Gastroesophageal sphincter (tissue), 3 donors: ENCODE measurements around the gene SLC7A6OS.

Experiments used
- EP300 ChIP-seq: sonication (generic); formaldehyde crosslinking; IDR thresholded peaks from one replicate; pipeline ENCODE4 v1.6.1; 2017; ENCODE audit warnings: antibody characterized with exemption, mild to moderate bottlenecking
- POLR2A ChIP-seq, 2 donors: fragments of 450-650 bp; IDR thresholded peaks; one replicate each; pipeline ENCODE4 v1.6.1; 2017; ENCODE audit warnings: antibody characterized with exemption in 2 of 2, mild to moderate bottlenecking in 2 of 2, moderate library complexity in 1 of 2
- POLR2AphosphoS5 ChIP-seq: sonication (generic); formaldehyde crosslinking; IDR thresholded peaks from one replicate; pipeline ENCODE4 v1.6.1; 2017; ENCODE audit warnings: antibody characterized with exemption
- TF ChIP-seq, protein P1 (sequence below), 4 experiments: fragments of 200-600 bp in 2 of 4; fragments of 450-650 bp in 2 of 4; sonication (generic) in 1 of 4; IDR thresholded peaks; one replicate each; pipeline ENCODE4 v1.5.1; 2017 to 2019; ENCODE audit warnings: antibody characterized with exemption in 4 of 4, mild to moderate bottlenecking in 2 of 4, moderate library complexity in 2 of 4

DNA sequence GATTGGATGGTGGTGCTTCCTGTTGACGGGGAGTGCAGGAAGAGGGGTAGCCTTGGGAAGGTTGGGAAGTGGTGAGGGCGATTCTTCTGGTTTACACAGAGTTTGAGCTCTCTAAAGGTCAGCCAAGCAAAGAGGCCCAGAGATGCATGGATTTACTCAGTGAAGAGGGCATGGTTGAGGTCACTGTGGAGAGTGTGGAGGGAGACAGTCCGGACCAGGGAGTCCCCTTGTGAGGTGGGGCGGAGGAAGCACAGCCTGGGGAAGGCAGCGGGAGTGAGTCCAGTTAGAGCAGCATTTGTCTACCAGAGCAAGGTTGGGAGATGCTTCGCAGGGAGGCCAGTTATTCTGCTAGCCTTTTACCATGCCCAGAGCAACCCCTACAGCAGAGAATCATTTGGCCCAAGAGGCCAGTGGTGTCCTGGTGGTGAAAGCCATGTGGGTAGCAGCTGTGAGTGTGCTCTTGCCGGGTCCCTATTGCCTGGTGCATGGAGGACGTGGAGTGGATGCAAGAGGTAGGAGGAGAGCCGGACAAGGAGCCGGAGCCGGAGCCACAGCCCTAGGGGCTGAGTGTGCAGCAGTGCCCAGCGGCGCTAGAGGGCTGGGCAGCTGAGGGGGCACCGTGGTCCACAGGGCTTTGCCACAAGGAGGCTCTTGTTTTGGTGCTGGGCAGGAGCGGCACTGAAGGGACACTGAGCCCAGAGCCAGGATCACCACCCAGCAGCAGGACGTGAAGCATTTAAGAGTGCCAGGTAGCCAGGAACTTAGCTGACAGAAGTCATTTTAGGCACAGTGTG is 27.8 kb upstream of the SLC7A6OS start:
- TF ChIP-seq, protein P1, sequence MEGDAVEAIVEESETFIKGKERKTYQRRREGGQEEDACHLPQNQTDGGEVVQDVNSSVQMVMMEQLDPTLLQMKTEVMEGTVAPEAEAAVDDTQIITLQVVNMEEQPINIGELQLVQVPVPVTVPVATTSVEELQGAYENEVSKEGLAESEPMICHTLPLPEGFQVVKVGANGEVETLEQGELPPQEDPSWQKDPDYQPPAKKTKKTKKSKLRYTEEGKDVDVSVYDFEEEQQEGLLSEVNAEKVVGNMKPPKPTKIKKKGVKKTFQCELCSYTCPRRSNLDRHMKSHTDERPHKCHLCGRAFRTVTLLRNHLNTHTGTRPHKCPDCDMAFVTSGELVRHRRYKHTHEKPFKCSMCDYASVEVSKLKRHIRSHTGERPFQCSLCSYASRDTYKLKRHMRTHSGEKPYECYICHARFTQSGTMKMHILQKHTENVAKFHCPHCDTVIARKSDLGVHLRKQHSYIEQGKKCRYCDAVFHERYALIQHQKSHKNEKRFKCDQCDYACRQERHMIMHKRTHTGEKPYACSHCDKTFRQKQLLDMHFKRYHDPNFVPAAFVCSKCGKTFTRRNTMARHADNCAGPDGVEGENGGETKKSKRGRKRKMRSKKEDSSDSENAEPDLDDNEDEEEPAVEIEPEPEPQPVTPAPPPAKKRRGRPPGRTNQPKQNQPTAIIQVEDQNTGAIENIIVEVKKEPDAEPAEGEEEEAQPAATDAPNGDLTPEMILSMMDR (IDR thresholded peaks at IDR 0.05), result no peak
- TF ChIP-seq EP300 (no peak), POLR2A (IDR thresholded peaks at IDR 0.05) (no peak), POLR2AphosphoS5 (no peak)
